ENCODE results near the gene MTX3.

MTX3 gene

GRCh38 chr5:79936002-79936645 lies 54.9 kb downstream of the MTX3 start:
- no peak for DNase-seq (ENCODE audit: low read depth)

DNA sequence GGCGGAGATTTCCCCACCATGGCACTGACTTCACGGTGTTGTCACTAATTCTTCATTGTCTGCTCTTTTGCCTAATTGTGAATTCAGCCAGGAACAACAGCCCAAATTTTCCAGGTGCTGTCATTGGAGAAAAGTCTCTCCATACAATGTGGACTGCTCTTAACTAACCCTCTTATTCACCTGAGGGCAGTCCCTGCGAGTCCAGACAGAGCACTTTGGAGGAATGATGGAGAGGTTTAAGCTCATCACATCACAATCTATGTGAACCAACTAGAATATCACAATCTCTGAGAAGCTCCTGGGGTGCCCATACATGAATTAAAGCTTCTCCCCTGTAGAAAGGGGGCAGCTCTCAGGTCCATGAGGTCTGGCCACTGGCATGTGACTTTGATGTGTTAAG lies 56.4 kb downstream of the MTX3 start:
- no peak for DNase-seq (ENCODE audit: low read depth)

- no peak for DNase-seq (ENCODE audit: low read depth)
Measured at GRCh38 chr5:79932510-79933504, 58.3 kb downstream of the MTX3 start.

- no peak for DNase-seq (ENCODE audit: low read depth)
Measured at GRCh38 chr5:79931866-79932265, 59.2 kb downstream of the MTX3 start.

- DNase-seq (ENCODE audit: low read depth): no peak
Measured at GRCh38 chr5:79931409-79931808, 59.7 kb downstream of the MTX3 start.

- DNase-seq (ENCODE audit: low read depth): no peak
Measured at GRCh38 chr5:79929095-79929494, 62.0 kb downstream of the MTX3 start.

Measured in activated T-helper 1 cell treated with Interleukin-2 at 50 U/mL for 16 hours (primary cell).